SK-N-MC (cell line): ENCODE results near the gene SLC35E4.

ENCODE experiments used
- DNase-seq: peaks from one replicate; pipeline ENCODE4 v3.0.0-alpha.2; 2011; ENCODE audit warnings: low read depth, low spot score
- H3K27ac ChIP-seq: fragments of 200-600 bp; sonication (generic); 2 replicates; pipeline ENCODE4 v1.5.1; 2016; ENCODE audit warnings: mixed run types
- H3K36me3 ChIP-seq: fragments of 200-600 bp; sonication (generic); 2 replicates; pipeline ENCODE4 v1.6.1; 2017; ENCODE audit warnings: antibody characterized with exemption, low read length, mixed read lengths; ENCODE audit not compliant: insufficient read depth
- H3K4me3 ChIP-seq: fragments of 200-600 bp; sonication (generic); 2 replicates; pipeline ENCODE4 v1.5.1; 2016
- H3K9ac ChIP-seq: fragments of 200-600 bp; sonication (generic); 2 replicates; pipeline ENCODE4 v1.8.0; 2017; ENCODE audit warnings: mixed run types, mixed read lengths; ENCODE audit not compliant: insufficient read length
- H3K9me3 ChIP-seq: fragments of 200-600 bp; sonication (generic); 2 replicates; pipeline ENCODE4 v1.6.1; 2017; ENCODE audit warnings: low read depth, mild to moderate bottlenecking, antibody characterized with exemption, low read length, moderate library complexity, mixed read lengths
- EZH2 ChIP-seq: fragments of 200-600 bp; sonication (generic); IDR thresholded peaks from one replicate; pipeline ENCODE4 v1.6.1; 2017; ENCODE audit warnings: antibody characterized with exemption
- FOXP2 ChIP-seq: optimal IDR thresholded peaks from 2 replicates; pipeline ENCODE3; 2011; ENCODE audit warnings: mild to moderate bottlenecking, moderate library complexity; ENCODE audit not compliant: insufficient read depth; ENCODE audit errors: extremely low read length, control extremely low read depth
- POLR2AphosphoS5 ChIP-seq: IDR thresholded peaks from 2 replicates; pipeline ENCODE4 v1.6.1; 2012; ENCODE audit warnings: mild to moderate bottlenecking, low read depth, low read length, borderline replicate concordance

SLC35E4 gene

GRCh38 chr22:30689622-30690021, 54.0 kb downstream of the SLC35E4 start:
- H3K9ac ChIP-seq: no peak overlapping the region
- TF ChIP-seq EZH2: no peak
- no peak for TF ChIP-seq POLR2AphosphoS5
- no peak for TF ChIP-seq FOXP2
- no peak for DNase-seq
- no peak overlapping the region for H3K4me3 ChIP-seq
- H3K9me3 ChIP-seq: no peaks in the 10 kb centered on the region
- H3K27ac ChIP-seq: no peak overlapping the region
- H3K36me3 ChIP-seq: no peaks in the 10 kb centered on the region

- no peak for DNase-seq
- Histone ChIP-seq H3K27ac (no peak overlapping the region), H3K9me3 (no peaks in the 10 kb centered on the region), H3K36me3 (no peaks in the 10 kb centered on the region), H3K9ac (no peak overlapping the region), H3K4me3 (no peak overlapping the region)
- TF ChIP-seq FOXP2: no peak
- no peak for TF ChIP-seq POLR2AphosphoS5
- TF ChIP-seq EZH2: no peak
Observed at GRCh38 chr22:30691204-30691603, 55.6 kb downstream of the SLC35E4 start.

- Histone ChIP-seq H3K9ac (peak overlapping the region; percentile 52), H3K9me3 (no peaks in the 10 kb centered on the region), H3K4me3 (peak overlapping the region; percentile 90), H3K27ac (no peak overlapping the region), H3K36me3 (no peaks in the 10 kb centered on the region)
- TF ChIP-seq EZH2: no peak
- no peak for TF ChIP-seq POLR2AphosphoS5
- TF ChIP-seq FOXP2: no peak
- DNase-seq: no peak
Observed at GRCh38 chr22:30694171-30694639, 58.6 kb downstream of the SLC35E4 start.

GRCh38 chr22:30694640-30695350, 59.2 kb downstream of the SLC35E4 start, which contains the start of gene OSBP2:
Gene OSBP2 (plus strand): TSS chr22:30694874. CDS start chr22:30694910, 36 bp downstream.
- no peak for TF ChIP-seq EZH2
- TF ChIP-seq POLR2AphosphoS5: no peak
- TF ChIP-seq FOXP2: no peak
- no peaks in the 10 kb centered on the region for H3K9me3 ChIP-seq
- no peaks in the 10 kb centered on the region for H3K36me3 ChIP-seq
- peak within 1 kb of the TSS; percentile 79 for H3K9ac ChIP-seq
- peak within 1 kb of the TSS; percentile 90 for H3K4me3 ChIP-seq
- DNase-seq: no peak
- H3K27ac ChIP-seq: no peak within 1 kb of the TSS

- Histone ChIP-seq H3K4me3 (peak overlapping the region; percentile 82), H3K9ac (peak overlapping the region; percentile 79)
- no peak for DNase-seq
Observed at GRCh38 chr22:30695351-30695851, 59.8 kb downstream of the SLC35E4 start.

GRCh38 chr22:30695871-30696655, 60.5 kb downstream of the SLC35E4 start:
- Histone ChIP-seq H3K27ac (no peak overlapping the region), H3K36me3 (no peaks in the 10 kb centered on the region), H3K9ac (no peak overlapping the region), H3K9me3 (no peaks in the 10 kb centered on the region), H3K4me3 (no peak overlapping the region)
- DNase-seq: no peak
- TF ChIP-seq FOXP2: no peak
- TF ChIP-seq EZH2: no peak
- TF ChIP-seq POLR2AphosphoS5: no peak

More at GRCh38 chr22:30695351-30695851, 59.8 kb downstream of the SLC35E4 start:
- no peaks in the 10 kb centered on the region for H3K9me3 ChIP-seq
- no peak overlapping the region for H3K27ac ChIP-seq
- H3K36me3 ChIP-seq: no peaks in the 10 kb centered on the region
- TF ChIP-seq EZH2: no peak
- no peak for TF ChIP-seq POLR2AphosphoS5
- no peak for TF ChIP-seq FOXP2
